ENCODE data around the gene RUVBL1.

Gene RUVBL1

DNA sequence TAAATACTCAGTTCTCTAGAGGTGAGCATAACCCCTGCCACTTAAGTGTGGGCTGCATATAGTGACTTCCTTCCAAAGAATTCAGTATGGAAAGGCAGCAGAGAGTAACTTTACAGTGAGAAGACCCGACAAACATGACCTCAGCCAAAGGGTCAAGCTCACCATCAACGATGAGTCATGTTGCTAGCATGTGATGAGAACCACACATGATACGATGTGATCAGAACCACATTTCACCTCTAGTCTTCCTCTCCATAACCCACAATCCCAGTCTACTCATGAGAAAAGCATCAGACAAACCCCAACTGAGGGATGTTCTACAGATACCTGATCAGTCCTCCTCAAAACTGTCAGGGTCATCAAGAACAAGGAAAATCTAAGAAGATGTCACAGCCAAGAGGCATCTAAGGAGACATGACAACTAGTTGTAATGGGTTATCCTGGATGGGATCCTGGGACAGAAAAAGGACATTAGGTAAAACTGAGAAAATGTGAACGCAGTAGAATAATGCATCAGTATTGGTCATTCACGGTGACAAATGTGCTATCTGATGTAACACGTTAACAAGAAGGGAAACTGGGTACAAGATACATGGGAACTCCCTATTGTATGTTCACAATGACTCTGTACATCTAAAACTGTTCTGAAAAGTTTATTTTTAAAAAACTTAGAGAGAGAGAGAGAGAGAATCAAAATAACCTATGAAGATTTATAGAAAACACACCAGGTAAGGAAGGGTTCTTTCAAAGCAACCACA lies 43.1 kb downstream of the RUVBL1 start:
- DNase-seq (ENCODE audit: extremely low read depth, low read depth), result peak; percentile 94
- H3K4me3 ChIP-seq (replicated peaks; ENCODE audit: low read depth, low read length), result no peak overlapping the region
- TF ChIP-seq, protein P1, sequence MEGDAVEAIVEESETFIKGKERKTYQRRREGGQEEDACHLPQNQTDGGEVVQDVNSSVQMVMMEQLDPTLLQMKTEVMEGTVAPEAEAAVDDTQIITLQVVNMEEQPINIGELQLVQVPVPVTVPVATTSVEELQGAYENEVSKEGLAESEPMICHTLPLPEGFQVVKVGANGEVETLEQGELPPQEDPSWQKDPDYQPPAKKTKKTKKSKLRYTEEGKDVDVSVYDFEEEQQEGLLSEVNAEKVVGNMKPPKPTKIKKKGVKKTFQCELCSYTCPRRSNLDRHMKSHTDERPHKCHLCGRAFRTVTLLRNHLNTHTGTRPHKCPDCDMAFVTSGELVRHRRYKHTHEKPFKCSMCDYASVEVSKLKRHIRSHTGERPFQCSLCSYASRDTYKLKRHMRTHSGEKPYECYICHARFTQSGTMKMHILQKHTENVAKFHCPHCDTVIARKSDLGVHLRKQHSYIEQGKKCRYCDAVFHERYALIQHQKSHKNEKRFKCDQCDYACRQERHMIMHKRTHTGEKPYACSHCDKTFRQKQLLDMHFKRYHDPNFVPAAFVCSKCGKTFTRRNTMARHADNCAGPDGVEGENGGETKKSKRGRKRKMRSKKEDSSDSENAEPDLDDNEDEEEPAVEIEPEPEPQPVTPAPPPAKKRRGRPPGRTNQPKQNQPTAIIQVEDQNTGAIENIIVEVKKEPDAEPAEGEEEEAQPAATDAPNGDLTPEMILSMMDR (IDR thresholded peaks at IDR 0.05; ENCODE audit: low read depth, low read length, missing control alignments), result no peak

- no peak for DNase-seq (ENCODE audit: extremely low read depth, low read depth)
- TF ChIP-seq, protein P1 (IDR thresholded peaks at IDR 0.05; ENCODE audit: low read depth, low read length, missing control alignments), result no peak
- H3K4me3 ChIP-seq (replicated peaks; ENCODE audit: low read depth, low read length), result no peak overlapping the region
These were observed 43.8 kb downstream of the RUVBL1 start for GRCh38 chr3:128079823-128080222.

GRCh38 chr3:128078875-128079274 lies 44.7 kb downstream of the RUVBL1 start:
- no peak overlapping the region for H3K4me3 ChIP-seq (replicated peaks; ENCODE audit: low read depth, low read length)
- TF ChIP-seq, protein P1 (IDR thresholded peaks at IDR 0.05; ENCODE audit: low read depth, low read length, missing control alignments), result no peak
- DNase-seq (ENCODE audit: extremely low read depth, low read depth), result no peak

DNA sequence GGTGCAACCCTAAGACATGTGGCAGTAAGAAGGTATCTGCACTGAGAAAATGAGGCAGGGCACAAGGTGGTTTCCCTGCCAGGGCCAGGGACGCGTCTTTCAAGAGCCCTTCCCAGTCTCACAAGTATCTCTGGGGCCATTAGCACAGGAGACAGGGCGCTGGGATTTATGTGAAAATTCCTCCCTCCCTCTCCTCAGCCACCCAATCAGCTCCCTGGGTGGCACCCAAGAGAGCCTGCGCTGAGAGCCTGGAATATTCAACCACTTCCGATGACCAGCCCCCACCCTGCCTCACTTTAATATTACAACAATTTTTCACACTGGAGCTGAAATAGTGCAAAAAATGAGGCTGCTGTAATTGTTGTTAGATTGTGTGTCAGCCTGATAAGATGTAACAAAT lies 45.3 kb downstream of the RUVBL1 start:
- DNase-seq (ENCODE audit: extremely low read depth, low read depth), result no peak
- TF ChIP-seq, protein P1 (IDR thresholded peaks at IDR 0.05; ENCODE audit: low read depth, low read length, missing control alignments), result no peak
- H3K4me3 ChIP-seq (replicated peaks; ENCODE audit: low read depth, low read length), result no peak overlapping the region

- H3K4me3 ChIP-seq (replicated peaks; ENCODE audit: low read depth, low read length), result no peak overlapping the region
- no peak for DNase-seq (ENCODE audit: extremely low read depth, low read depth)
These were observed 45.9 kb downstream of the RUVBL1 start for GRCh38 chr3:128077665-128078064.

GRCh38 chr3:128077202-128077624 lies 46.4 kb downstream of the RUVBL1 start:
- no peak for DNase-seq (ENCODE audit: extremely low read depth, low read depth)
- TF ChIP-seq, protein P1 (IDR thresholded peaks at IDR 0.05; ENCODE audit: low read depth, low read length, missing control alignments), result no peak
- no peak overlapping the region for H3K4me3 ChIP-seq (replicated peaks; ENCODE audit: low read depth, low read length)

More at GRCh38 chr3:128077665-128078064, 45.9 kb downstream of the RUVBL1 start:
- TF ChIP-seq, protein P1 (IDR thresholded peaks at IDR 0.05; ENCODE audit: low read depth, low read length, missing control alignments), result no peak

All from HFF-Myc (cell line).